ENCODE results near the gene GPR179.

- no peak for TF ChIP-seq ISL1 (CRISPR knock-in tag; IDR thresholded peaks at IDR 0.05)
- TF ChIP-seq ZNF70 (CRISPR knock-in tag; IDR thresholded peaks at IDR 0.05) = no peak
- no peak for TF ChIP-seq TOX (CRISPR knock-in tag; IDR thresholded peaks at IDR 0.05; ENCODE audit: borderline replicate concordance)
- TF ChIP-seq ZFP3 (CRISPR knock-in tag; IDR thresholded peaks at IDR 0.05) = no peak
- no peak for TF ChIP-seq PATZ1 (CRISPR knock-in tag; IDR thresholded peaks at IDR 0.05; ENCODE audit: borderline replicate concordance)
- no peak for TF ChIP-seq ZFP30 (CRISPR knock-in tag; IDR thresholded peaks at IDR 0.05)
- TF ChIP-seq SNAI2 (CRISPR knock-in tag; IDR thresholded peaks at IDR 0.05) = no peak
Observed at GRCh38 chr17:38379448-38379847, 35.7 kb upstream of the GPR179 start.

All from SK-N-SH treated with all-trans-retinoic acid at 6 μM for 48 hours (cell line).